KBM-7 (cell line): ENCODE results near the gene ZNF555.
"Not testable (repeated sequence)": the region's sequence is repeated elsewhere in the genome, so short reads cannot be mapped to it uniquely, and the experiment has no call there.

Experiments
- DNase-seq: peaks from one replicate; pipeline ENCODE4 v3.0.0-alpha.2; 2015
- in situ Hi-C: fragments of 300-500 bp; cut with MboI; formaldehyde crosslinking; loops from 2 replicates; pipeline ENCODE4 v1.14.3; 2020; ENCODE audit warnings: low sequenced_read_pairs, low pct_unique_long_range_greater_than_20kb, mixed read lengths

The ZNF555 gene

DNA sequence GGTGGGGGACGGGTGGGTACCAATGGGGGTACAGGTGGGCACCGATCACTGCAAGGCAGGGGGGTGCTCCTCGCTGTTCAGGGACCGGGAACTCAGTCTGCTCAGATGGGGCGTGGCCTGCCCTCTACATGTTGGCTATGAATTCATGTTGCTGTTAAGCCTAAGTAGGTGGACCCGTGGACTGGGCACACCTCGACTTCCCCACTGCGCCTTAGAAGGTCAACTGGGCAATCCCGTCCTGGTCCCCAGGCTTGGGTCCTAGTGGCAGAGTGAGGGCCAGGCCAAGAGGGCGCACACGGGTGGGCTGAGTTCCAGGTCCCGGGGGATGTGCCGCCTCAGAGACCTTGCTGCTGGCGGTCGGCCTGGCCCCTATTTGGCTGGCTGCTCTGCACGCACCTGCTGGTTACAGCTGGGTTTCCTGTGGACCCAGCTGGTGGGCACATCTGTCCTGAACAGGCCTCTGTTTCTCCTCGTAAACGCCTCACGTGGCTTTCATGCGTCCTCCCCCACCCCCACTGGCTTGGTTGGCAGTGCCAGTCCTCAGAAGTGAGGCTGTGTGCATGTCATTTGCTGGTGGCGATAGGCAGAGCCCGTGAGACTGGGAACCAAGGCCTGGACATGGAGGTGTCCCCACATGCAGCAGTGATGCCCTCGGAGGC is 35.2 kb upstream of the ZNF555 start:
- in situ Hi-C loops = no loop called here
- no peak for DNase-seq

DNA sequence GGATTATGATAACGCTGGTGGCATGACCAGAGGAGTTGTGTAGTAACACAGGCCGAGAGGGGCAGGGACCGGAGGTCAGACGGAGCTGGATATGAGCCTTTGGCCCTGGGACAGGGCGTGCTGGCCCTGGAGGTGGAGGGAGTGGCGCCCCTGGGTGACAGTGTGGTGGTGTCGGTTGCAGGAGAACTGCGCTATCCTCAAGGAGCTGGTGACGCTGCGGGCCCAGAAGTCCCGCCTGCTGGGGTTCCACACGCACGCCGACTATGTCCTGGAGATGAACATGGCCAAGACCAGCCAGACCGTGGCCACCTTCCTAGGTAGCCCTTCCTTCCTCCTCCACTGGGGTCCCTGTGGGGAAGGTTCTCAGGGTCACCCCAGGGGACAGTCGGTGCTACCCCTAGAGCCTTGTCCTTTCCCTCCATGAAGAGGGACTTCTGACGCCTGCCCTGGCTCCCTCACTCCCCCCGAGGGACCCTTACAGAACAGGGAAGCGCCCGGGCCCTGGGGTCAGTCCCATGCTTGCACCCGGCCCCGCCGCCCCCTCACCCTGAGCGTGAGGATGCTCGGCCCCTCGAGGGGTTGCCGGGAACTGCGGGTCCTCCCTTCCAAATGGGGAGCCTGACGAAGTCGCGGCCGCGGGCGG is 34.4 kb upstream of the ZNF555 start:
- in situ Hi-C loops = no loop called here
- DNase-seq = no peak

DNA sequence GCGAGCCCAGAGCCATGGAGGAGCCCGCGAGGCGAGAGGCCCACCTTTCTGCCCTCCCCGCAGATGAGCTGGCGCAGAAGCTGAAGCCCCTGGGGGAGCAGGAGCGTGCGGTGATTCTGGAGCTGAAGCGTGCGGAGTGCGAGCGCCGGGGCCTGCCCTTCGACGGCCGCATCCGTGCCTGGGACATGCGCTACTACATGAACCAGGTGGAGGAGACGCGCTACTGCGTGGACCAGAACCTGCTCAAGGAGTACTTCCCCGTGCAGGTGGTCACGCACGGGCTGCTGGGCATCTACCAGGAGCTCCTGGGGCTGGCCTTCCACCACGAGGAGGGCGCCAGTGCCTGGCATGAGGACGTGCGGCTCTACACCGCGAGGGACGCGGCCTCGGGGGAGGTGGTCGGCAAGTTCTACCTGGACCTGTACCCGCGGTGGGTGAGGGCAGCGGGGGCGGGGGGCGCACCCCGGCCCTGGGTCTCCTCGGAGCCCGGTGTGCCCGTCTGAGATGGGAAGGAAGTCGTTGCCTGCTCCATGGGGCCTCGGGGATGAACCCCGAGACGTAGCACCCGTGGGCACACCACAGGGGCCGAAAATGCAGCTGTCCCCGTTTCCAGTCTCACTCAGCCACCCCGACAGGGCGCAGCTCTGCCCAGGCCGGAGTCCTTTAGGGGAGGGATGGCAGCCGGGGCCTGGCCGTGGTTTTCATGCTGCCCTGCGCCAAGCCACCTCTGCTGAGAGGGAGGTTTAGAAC is 33.7 kb upstream of the ZNF555 start:
- DNase-seq = no peak
- in situ Hi-C loops = no loop called here

DNA sequence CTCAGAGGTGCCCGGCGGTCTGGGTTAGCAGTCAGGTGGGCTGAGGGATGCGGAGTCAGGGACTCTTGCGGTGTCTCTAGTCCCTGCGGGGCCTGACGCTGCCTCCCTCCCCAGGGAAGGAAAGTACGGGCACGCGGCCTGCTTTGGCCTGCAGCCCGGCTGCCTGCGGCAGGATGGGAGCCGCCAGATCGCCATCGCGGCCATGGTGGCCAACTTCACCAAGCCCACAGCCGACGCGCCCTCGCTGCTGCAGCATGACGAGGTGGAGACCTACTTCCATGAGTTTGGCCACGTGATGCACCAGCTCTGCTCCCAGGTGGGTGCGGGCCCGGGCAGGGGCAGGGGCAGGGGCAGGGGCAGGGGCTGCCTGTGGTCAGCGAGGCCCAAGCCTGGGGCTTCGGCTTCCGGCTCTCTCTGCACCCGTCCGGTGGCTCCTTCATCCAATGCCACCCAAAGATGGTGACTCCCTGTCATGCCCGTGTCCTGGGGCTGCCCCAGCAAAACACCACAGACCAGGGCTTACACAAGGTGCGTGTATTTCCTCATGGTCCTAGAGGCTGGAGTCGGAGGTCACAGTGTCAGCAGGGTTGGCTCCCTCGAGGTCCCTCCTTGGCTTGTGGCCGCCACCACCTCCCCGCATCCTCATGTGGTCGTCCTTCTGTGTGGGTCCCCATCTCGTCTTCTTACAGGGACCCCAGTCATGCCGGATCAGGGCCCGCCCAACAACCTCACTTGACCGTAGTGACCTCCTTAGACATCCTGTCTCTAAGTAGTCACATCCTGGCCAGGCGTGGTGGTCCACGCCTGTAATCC is 32.9 kb upstream of the ZNF555 start:
- no peak for DNase-seq
- in situ Hi-C loops = no loop called here

DNA sequence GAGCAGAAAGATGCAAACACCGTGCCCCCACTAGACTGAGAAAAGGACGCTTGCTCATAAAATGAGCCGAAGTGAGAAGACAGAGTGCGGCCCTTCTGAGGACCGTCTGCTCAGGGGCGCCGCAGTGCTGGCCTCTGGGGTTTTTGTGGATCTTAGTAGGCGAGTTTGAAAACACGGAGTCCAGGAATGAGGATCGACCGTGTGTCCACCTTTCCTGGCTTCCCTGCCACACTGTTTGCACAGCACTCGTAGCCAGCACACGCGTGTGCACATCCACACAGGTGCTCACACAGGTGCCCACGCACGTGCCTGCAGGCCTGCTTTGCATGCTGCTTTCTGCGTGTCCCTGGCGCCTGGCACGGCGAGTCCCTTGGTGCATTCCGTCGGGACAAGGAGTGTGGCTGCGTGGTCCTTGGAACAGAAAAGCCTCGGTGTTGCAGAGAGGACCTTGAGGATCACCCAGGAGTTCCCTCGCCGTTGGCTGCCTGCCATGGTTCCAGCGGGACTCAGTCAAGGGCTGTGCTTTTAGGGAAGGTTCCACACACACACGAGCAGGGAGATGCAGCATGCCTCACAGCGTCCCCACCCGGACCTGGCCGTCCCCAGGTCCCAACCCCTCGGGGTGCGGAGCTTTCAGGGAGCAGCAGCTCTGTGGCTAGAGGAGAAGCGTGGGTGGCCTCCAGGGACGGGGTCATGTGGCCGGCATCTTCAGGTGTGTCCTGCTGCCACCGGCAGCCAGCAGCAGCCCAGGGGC is 31.7 kb upstream of the ZNF555 start:
- in situ Hi-C loops = no loop called here
- DNase-seq = no peak

DNA sequence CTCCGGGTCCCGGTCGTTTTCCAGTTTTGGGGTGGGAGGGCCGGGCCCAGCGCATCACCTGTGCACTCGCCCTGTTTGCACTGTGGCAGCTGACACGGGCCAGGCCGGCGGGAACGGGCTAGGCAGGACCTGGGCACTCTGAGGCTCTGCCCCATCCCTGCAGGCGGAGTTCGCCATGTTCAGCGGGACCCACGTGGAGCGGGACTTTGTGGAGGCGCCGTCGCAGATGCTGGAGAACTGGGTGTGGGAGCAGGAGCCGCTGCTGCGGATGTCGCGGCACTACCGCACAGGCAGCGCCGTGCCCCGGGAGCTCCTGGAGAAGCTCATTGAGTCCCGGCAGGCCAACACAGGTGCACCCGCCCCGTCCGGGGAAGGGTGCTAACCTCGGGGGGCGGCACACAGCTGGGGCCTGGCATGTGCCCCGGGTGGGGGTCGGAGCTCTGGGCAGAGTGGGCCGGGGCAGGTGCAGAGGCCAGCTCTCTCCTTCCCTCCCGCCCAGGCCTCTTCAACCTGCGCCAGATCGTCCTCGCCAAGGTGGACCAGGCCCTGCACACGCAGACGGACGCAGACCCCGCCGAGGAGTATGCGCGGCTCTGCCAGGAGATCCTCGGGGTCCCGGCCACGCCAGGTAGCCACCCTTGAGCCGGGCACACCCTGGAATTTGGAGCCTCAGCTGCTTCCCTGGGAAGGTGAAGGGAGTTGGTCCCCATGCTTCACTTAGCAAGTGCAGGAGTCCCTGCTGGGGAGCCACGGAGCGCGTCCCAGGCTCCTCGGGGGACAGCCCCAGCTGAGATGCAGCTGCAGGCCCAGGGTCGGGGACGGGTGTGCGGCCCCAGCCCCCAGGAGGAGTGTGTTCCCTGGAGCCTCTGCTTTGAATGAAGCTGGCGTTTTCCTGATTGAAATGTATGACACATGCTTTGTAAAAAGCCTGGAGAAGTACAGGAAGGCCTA is 30.9 kb upstream of the ZNF555 start:
- DNase-seq = no peak
- in situ Hi-C loops = no loop called here

DNA sequence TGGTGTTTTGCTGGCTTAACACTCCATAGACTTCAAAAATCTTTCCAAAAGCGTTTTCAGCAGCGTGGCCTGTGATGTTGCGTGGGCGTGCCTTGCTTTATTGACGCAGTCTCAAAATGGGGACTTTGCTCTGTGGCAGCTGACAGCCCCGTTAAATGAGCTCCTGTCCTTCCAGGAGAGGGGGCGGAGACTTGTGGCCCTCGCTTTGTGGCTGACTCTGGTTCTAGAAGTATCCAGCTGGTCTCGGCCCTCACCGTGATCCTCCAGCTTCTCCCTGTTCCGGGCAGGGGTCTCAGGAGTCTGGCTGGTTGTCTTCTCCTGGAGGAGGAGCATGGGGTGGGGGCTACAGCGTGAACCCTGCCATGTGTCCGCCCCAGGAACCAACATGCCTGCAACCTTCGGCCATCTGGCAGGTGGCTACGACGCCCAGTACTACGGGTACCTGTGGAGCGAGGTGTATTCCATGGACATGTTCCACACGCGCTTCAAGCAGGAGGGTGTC is 30.0 kb upstream of the ZNF555 start:
- no peak for DNase-seq
- in situ Hi-C loops = no loop called here

DNA sequence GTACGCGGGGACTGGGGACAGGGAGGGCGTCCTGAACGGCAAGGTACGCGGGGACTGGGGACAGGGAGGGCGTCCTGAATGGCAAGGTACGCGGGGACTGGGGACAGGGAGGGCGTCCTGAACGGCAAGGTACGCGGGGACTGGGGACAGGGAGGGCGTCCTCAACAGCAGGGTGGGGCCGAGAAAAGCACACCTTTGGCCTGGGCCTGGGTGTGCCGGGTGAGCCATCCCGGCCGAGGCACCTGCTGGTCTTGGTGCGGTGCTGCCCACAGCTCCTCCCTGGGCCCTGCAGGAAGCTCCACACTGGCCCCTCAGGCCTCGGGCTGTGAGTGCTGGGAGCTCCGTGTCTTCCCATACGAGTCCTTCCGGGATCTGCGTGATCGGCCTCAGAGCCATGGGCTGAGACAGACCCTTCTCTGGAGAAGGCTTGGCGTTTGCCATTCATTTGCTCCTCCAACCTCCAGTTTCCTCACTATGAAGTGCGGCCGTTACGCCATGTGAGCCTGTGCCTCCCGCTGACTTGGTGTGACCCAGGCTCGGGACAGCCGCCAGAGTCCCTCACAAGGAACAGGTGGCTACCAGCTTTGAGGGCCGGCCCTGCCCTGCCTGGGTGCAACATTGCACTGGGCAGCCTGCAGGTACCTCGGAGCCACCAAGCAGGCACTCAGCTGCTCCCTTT is 29.4 kb upstream of the ZNF555 start:
- in situ Hi-C loops = no loop called here
- DNase-seq = no peak

DNA sequence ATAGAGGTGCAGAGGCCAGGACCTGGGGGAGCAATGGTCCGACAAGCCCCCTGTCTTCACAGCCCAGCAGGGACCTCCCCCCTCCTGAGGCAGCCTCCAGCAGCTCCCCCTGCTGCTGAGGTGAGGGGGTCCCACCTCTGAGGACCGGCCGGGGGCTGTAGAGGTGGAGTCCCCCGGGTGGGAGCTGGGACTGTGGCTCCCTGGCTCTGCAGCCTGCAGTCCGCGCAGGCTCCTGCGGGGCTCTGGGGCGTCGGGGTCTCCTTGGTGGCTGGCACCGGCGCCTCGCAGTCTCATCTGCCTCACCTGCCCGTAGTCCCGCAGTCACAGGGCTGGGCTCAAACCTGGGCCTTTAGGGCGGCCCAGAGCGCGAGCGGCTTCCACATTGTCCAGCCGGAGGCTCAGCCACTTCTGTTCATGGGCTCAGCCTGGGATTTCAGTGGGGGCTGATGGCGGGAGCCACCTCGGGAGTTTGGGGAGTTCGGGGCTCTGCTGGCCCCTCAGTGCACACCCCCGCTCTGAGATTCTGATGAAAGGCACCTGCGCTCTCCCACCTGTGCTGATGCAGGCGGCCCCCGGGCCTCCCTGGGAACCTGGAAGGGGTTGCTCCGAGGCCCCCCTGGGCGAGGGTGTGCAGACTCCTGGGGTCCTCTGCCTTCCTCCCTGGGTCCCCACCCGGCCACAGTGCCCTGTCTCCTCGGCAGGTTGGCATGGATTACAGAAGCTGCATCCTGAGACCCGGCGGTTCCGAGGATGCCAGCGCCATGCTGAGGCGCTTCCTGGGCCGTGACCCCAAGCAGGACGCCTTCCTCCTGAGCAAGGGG is 28.7 kb upstream of the ZNF555 start:
- no peak for DNase-seq
- in situ Hi-C loops = no loop called here

DNA sequence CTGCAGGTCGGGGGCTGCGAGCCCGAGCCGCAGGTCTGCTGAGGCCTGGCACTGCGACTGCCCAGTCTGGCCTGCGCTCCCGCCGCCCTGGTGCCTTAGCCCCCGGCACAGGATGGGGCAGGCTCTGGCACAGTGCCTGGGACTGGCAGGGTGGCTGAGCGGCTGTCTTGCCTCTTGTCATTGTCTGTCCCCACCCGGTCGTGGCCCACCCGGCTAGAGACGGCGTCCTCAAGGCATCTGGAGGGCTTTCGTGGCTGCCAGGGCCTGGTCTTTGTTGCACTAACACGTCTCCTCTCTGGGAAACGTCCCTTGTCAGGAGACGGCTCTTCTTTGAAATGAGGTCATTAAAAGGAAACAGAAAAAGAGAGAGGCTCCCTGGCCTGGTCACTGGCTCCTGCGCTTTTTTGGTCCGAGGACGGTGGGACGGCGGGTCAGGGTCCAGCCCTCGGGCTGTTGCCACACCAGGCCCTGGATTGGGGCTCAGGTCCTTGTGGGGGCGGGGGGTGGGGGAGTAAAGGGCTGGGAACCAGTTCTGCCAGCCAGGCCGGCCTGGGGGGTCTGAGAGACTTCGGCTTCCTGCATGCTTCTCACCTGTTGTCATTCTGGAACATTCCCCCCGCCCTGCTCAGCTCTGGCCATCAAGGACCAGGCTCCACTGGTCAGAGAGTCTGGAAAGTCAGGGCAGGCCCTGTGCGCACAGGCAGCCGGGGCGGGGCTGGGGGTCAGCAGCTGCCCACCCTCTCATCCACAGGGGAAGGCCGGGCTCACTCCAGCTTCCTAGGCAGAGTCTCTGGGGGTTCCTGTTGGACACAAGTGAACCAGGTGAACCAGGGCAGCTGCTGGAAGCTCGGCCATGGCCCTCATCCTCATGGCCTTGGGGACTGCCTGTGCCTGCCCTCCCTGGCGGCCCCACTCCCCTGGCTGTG is 27.8 kb upstream of the ZNF555 start:
- in situ Hi-C loops = no loop called here
- no peak for DNase-seq

DNA sequence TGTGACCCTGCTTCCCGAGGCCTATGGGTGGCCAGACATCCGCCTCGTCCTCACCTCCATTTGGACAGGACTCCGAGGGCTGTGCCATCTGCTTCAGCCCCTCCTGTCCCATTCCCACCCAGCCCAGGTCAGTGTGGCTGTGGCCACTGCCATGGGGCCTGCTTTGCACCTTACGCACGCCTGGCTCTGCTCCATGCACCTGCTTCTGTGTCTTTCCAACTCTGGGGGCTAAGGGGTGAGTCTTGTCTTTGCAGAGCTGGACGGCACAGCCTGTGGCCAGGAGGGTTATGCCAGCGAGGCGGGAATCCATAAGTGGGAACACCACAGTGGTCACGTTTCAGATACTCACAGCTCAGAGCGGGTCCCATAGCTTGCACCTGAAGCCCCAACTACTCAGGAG is 26.8 kb upstream of the ZNF555 start:
- no peak for DNase-seq
- in situ Hi-C loops = no loop called here

DNA sequence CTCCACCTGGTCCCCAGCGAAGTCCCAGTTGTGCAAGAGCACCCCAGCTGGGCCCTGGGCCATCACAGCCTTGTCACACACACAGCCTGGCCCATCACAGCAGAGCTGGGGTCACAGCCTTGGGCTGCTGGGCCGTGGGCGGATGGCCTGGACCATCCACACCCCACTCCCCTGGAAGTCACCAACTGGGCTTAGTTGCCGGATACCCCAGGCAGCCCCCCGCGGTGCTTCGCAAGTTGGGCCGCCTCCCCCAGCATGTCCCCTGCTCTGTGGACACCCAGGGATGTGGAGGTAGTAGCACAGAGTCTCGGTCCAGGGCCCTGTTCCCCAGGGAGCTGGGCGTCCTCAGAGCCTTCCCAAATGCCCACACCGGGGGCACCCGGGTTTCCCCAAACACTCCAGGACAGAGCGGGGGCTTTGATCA is 26.1 kb upstream of the ZNF555 start:
- in situ Hi-C loops = no loop called here
- no peak for DNase-seq

DNA sequence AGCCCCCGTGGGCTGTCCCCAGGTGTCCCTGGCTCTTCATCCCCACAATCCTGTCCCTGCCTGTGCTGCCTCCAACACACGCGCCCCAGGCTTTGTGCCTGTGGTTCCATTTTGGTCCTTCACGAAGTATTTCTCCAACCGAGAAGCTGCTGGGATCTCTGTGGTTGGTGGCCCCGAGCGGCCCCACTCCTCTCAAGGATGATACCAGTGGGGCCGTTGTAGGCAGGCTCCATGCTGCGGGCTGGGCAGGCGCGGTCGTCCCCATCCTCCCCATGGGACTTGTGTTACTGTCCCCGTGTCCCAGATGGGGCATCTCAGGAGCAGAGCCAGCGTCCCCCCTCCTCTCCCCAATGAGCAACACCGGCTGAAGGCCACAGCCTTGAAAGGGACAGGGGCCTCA is 25.4 kb upstream of the ZNF555 start:
- DNase-seq = no peak
- in situ Hi-C loops = no loop called here

DNA sequence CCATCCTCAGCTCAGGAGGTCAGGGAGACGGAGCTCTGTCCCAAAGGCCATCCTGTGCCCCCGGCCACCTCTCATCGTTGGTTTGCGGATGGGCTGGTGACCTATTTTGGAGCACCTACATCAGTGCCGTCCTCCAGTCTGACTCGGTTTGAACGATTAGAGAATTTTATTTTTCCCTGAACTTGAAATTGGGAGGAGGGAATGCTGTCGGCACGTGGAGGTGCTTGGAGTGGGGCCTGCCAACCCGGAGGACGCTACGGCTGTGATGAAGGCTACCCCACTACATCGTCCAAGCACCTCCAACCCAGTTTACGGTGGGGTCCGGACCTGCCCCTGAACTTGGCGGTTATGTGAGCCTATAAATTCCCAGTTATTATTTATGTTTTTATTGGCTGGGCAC is 24.6 kb upstream of the ZNF555 start:
- no peak for DNase-seq
- in situ Hi-C loops = no loop called here

DNA sequence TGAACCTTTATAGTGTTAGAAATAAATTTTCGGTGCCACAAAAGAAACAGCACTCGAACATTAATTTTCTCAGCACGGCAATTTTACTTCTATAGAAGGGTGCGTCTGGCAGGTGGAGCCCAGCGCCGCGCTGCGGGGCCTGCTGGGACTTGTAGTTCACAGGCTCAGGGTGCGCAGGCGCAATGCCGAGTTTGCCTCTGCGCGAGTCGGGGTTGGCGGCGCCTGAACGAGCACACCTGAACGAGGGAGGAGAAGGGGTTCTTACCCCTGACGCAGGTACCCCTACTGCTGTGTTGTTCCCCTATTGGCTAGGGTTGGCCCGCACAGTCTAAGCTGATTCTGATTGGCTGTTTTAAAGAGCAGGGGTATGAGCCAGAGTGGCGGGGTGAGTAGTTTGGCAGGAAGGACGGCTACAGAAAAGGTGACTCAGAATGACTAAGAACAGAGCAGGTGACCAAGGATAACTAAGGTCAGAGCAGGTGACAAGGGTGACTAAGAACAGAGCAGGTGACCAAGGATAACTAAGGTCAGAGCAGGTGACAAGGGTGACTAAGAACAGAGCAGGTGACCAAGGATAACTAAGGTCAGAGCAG is 23.9 kb upstream of the ZNF555 start:
- in situ Hi-C loops, DNase-seq: not testable (repeated sequence)
